ENCODE data around the gene SECISBP2. TPM values are rescaled to one million over a fixed set of nuclear protein-coding genes. Genes with fewer than 3 reads are reported as not detected.

The SECISBP2 gene
- polyA plus RNA-seq, 1 donor: 43.1 TPM

GRCh38 chr9:89349607-89350006, 31.3 kb downstream of the SECISBP2 start:
- DNase-seq: no peak

DNA sequence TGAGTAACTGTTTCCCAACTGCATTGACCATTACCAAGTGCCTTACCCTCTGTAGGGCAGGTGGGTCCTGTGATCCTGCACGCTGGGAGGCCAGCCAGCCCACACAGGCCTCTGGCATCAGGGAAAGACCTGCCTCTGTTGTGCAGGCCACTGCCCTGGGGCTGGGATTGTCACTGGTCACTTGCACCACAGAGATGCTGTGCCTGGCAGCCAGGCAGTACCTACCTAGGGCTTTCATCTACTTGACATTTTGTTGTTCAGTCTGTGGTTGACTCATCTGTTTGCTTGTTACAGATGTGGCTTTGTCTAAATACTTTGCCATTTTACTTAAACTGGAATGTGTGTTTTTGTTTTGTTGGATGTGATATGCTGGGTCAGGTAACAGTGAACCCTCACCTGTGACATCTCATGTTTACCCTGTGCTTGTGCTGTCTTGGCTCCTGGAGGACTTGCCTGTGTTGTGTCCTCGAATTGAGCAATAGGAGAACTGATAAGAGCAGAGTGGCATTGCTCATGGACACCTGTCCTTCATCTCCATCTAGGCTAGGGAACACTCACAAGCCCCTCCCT, 32.8 kb downstream of the SECISBP2 start:
- no peak for DNase-seq

GRCh38 chr9:89351584-89352300, 33.4 kb downstream of the SECISBP2 start:
- DNase-seq: no peak

GRCh38 chr9:89352451-89352850, 34.2 kb downstream of the SECISBP2 start:
- no peak for DNase-seq

DNA sequence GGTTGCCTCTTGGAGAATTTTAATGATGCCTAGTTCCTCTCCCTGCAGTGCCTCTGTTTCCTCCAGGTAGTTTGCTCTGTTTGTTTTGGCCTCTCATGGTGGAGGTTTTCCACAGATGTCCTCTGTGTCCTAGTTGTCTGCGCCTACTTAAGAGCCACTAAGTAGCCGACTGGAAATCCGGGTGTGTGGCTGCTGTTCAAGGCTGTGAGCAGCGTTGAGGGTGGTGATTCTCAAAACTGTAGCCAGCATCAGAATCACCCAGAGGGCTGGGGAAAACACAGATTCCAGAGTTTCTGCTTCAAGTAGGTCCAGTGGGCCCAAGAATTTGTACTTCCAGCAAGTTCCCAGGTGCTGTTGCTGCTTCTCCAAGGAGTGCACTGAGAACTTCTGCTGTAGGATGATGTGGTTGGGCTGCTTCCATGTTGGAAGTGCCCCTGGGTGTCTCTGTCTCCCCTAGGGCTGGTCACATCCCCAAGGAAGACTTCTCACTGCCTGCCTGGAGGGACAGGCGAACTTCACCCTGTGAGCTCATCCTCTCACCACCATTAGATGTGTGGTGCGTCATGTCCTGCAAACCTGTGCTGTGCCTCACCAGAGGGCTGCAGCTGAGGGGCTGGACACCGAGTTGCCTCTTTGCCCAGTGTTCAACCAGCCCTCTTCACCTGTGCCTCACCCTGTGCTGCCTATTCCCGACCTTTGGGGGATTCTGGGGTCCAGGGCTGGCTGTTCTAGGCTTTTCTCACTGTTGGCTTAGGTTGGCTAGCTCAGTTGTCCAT, 34.8 kb downstream of the SECISBP2 start:
- no peak for DNase-seq

- no peak for DNase-seq
These were observed 35.7 kb downstream of the SECISBP2 start for GRCh38 chr9:89353989-89354388.

DNA sequence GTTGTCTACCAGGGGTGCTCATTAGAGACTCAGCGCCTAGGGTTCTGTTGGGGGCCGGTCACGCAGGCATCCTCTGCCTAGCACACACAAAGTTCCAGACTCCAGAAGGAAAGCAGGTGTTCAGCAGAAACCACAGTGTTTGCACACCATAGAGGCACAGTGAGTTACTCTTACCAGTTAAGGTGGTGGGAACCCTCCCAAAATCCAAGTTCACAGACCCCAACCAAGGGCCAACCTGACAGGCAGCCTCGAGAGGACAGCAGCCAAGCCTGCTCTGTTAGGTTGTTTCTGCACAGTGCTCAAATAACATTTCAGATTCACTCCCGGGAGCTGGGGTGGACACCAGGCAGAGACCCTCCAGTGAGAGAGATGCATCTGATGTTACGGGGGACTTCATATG, 36.2 kb downstream of the SECISBP2 start:
- DNase-seq: no peak

GRCh38 chr9:89356782-89357181, 38.5 kb downstream of the SECISBP2 start:
- no peak for DNase-seq

GRCh38 chr9:89357331-89358197, 39.3 kb downstream of the SECISBP2 start:
- no peak for DNase-seq

GRCh38 chr9:89358376-89358916, 40.1 kb downstream of the SECISBP2 start:
- DNase-seq: peak; percentile 46

GRCh38 chr9:89358985-89359384, 40.7 kb downstream of the SECISBP2 start:
- DNase-seq: peak; percentile 60

- DNase-seq: peak; percentile 47
These were observed 41.5 kb downstream of the SECISBP2 start for GRCh38 chr9:89359751-89360261.

DNA sequence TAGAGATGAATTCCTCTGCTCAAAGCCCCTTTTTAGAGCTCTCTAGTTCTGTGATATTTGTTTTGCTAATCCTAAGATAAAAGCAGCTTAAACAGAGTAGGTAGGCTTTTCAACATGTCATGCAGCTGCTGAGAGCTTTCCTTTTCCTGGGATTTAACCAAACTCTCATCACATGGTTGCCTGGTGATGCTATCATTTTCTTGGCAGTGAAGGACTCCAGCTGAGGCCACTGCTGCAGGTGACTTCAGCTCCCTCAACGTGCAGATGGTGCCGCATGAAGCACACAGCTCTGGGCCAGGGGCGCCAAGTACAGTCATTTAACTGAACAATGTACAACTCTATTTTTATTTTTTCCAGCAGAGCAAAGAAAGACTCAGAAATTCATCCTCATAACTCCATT, 42.2 kb downstream of the SECISBP2 start:
- peak; percentile 47 for DNase-seq

DNA sequence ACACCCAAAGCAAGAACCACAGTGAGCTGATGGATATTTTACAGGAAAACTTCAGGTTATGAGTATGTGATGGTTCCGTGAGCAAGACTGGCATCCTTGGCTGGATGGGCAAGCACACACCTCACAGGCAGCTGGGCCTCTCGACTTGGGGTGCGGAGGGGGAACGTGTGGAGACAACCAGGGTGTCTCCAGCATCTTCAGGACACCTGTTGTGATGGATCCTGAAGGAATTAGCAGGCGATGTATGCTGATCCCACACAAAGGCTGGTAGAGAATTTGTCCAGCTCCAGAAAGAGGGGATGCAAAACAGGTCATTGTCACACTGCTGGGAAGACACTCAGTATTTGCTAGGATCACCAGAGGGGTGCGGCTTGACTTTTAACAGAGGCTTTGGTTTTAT, 42.7 kb downstream of the SECISBP2 start:
- no peak for DNase-seq

DNA sequence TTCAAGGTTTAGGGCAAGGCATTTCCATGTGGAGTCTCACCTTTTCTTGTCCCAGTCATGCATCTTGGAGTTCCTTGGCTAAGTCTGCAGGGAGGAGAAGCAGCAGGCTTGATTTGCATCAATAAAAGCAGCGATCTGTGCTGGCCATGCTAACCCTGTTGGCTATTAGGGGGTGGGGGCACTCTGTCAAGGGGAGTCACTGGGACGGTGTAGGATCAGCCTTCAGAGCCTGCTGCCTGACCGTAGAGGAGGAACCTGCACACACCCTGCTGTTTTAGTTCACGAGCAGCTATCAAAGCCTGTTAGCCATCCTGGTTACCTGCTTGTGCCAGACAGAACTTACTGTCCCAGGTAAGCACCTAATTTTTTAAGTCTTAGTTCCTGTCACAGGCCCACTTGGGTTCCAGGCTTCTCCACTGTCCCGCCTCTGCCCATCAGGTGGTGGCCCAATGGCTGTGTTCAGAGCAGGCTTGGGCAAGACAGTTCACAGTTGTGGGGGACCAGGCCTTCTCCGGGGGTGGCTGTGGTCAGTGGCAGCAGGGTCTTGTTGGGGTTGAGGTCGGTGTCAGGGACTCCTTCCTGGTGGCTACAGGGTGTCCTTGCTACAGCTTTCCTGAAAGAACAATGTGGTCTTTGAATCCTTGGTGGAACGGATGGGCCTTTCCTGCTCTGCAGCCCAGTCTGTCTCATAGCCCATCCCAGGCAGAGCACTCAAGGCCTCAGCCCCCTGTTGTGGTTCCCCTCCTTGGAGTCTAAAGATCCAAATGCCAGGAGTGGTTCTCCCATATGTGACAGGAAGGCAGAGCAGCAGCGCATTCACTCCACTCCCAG, 43.7 kb downstream of the SECISBP2 start:
- DNase-seq: no peak

GRCh38 chr9:89362647-89363310, 44.5 kb downstream of the SECISBP2 start:
- no peak for DNase-seq

- no peak for DNase-seq
These were observed 45.0 kb downstream of the SECISBP2 start for GRCh38 chr9:89363311-89363670.

DNA sequence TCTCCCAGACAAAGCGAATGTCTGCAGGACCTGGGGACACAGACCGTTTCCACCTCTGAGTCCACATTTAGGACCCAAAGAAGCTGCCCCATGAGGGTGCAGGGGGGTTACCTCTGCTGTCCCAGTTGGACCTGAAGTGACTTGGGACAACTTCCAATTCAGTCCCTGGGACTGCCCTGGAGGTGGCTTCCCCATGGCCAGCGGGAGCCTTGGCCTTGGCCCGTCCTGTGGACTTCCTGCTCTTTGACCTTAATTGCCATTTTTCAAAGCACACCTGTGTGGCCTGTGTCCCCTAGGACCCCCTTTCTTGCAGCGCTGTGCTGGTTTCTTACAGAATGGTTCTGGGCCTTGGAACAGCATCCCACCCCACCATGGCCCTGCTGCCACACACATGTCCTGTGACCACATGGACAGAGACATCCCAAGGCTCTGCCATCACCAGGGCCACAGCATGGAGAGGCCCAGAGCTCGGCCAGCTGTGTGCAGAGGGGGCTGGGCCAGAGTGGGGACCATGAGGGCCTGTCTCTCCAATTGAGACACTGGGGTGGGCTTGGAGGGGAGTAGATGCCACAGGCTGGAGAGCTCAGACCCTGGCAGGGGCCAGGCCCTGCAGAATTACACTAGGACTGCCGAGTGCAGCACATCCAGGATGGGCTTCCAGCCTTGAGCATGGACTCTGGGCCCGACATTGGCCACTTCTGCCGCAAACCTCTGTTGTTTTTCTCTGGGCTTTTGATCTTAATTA, 45.8 kb downstream of the SECISBP2 start:
- DNase-seq: no peak

- no peak for DNase-seq
These were observed 46.6 kb downstream of the SECISBP2 start for GRCh38 chr9:89364666-89365531.
